Measurements from ENCODE around the gene ZBTB20. TPM values are rescaled to one million over a fixed set of nuclear protein-coding genes. Genes with fewer than 3 reads are reported as not detected.

The ZBTB20 gene
- total RNA-seq, 1 experiment from 2014 or later: 3.7 TPM

DNA sequence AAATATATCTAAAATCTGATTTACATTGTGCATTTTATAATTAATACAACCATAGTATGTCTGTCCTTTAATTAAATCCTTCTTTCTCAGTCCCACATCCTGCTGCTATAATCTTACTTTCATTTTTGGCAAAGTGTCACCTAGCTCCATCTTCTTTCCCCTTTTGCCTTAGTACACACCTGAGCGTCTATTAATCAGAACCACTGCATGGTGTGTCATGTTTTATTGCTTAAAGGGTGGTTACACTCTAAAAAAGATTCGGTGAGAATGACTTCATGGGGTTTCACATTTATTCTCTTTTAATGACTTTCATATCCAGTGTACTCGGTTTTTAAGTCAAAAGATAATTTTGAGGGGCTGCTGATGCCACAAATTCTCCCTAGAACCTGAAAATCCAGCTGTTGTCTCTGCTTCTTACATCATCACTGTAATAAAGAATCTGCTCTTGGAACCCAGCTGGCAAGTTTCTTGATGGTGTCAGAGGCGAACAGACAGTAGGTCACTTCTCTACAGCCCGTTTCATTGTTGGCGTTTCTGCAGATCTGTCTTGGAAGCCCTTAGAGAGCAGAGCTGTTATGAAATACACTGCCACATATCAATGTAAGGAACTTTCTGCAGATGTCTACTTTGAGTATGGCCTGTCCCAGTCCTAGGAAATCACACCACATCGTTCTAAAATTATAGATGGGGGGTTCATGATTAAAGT is 753.6 kb downstream of the ZBTB20 start:
- no peak overlapping the region for H2AFZ ChIP-seq (ENCODE audit: low read length)
- no peak overlapping the region for H3K4me3 ChIP-seq (ENCODE audit: low read length)
- no peaks in the 10 kb centered on the region for H4K20me1 ChIP-seq (ENCODE audit: low read length)
- H3K79me2 ChIP-seq (ENCODE audit: low read length): no peaks in the 10 kb centered on the region
- no peak for DNase-seq
- CTCF ChIA-PET: no interaction called here
- no peaks in the 10 kb centered on the region for H3F3A ChIP-seq (ENCODE audit: low read length, unreplicated experiment)
- no peaks in the 10 kb centered on the region for H3K4me1 ChIP-seq (ENCODE audit: insufficient read depth, low read length)
- POLR2A ChIA-PET (ENCODE audit: unreplicated experiment): interaction anchor here (0.5 kb wide), 1 partner anchor 42 kb away, joined by 3 read pairs; no protein-coding TSS in a partner anchor
- no peaks in the 10 kb centered on the region for H3K36me3 ChIP-seq (ENCODE audit: low read depth, low read length)
- BruUV-seq (replicated peaks): no TSS peak
- no peak overlapping the region for H3K27ac ChIP-seq (ENCODE audit: low read length)
- no peaks in the 10 kb centered on the region for H3K9me3 ChIP-seq (ENCODE audit: low read length)
- intact Hi-C loops (cut with micrococcal nuclease): no loop called here
- TF ChIP-seq, protein P1, sequence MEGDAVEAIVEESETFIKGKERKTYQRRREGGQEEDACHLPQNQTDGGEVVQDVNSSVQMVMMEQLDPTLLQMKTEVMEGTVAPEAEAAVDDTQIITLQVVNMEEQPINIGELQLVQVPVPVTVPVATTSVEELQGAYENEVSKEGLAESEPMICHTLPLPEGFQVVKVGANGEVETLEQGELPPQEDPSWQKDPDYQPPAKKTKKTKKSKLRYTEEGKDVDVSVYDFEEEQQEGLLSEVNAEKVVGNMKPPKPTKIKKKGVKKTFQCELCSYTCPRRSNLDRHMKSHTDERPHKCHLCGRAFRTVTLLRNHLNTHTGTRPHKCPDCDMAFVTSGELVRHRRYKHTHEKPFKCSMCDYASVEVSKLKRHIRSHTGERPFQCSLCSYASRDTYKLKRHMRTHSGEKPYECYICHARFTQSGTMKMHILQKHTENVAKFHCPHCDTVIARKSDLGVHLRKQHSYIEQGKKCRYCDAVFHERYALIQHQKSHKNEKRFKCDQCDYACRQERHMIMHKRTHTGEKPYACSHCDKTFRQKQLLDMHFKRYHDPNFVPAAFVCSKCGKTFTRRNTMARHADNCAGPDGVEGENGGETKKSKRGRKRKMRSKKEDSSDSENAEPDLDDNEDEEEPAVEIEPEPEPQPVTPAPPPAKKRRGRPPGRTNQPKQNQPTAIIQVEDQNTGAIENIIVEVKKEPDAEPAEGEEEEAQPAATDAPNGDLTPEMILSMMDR (conservative IDR thresholded peaks at IDR 0.05; ENCODE audit: low read depth, low read length): no peak
- TF ChIP-seq EZH2 (IDR thresholded peaks at IDR 0.05; ENCODE audit: low read length, unreplicated experiment): no peak
- TF ChIP-seq EZH2phosphoT487 (IDR thresholded peaks at IDR 0.05; ENCODE audit: borderline replicate concordance, low read length): no peak
- no peaks in the 10 kb centered on the region; the same call in 1 of the 2 replicates for H3K27me3 ChIP-seq (ENCODE audit: low read length)
- H3K9me2 ChIP-seq (replicated peaks; ENCODE audit: low read length): no peaks in the 10 kb centered on the region
- no peak overlapping the region for H3K4me2 ChIP-seq (ENCODE audit: low read length)
- H3K9ac ChIP-seq (ENCODE audit: low read length): no peak overlapping the region
- no peak for ATAC-seq

DNA sequence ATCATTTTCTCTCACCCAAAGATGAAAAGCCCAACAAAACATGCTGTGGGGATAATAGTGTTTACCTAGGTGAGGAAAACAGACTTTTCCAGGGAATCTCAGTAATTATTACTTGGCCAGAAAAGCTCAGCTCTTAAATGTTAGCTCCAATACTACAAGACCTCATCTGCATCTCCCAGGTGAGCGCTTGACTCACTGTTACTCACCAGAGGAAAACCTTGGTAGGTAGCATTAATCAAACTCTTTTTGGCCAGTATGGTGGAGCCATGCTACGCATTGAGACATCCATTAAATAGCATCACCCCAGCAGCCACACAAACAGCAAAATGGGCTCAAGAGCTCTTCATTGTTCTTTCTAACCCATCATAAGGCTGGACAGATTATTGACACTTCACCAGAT is 754.3 kb downstream of the ZBTB20 start:
- H3K27me3 ChIP-seq (ENCODE audit: low read length): no peaks in the 10 kb centered on the region
- H3K27ac ChIP-seq (ENCODE audit: low read length): no peak overlapping the region
- TF ChIP-seq EZH2 (IDR thresholded peaks at IDR 0.05; ENCODE audit: low read length, unreplicated experiment) (no peak), EZH2phosphoT487 (IDR thresholded peaks at IDR 0.05; ENCODE audit: borderline replicate concordance, low read length) (no peak)
- no peak overlapping the region for H2AFZ ChIP-seq (ENCODE audit: low read length)
- no peaks in the 10 kb centered on the region for H3K9me3 ChIP-seq (ENCODE audit: low read length)
- H3K79me2 ChIP-seq (ENCODE audit: low read length): no peaks in the 10 kb centered on the region
- DNase-seq (no peak), ATAC-seq (no peak)
- BruUV-seq (replicated peaks): no TSS peak
- H3K36me3 ChIP-seq (ENCODE audit: low read depth, low read length): no peaks in the 10 kb centered on the region
- H3K9me2 ChIP-seq (replicated peaks; ENCODE audit: low read length): no peaks in the 10 kb centered on the region
- intact Hi-C loops (cut with micrococcal nuclease): no loop called here
- H4K20me1 ChIP-seq (ENCODE audit: low read length): no peaks in the 10 kb centered on the region
- ChIA-PET CTCF (no interaction called here), POLR2A (ENCODE audit: unreplicated experiment) (interaction anchor here (0.5 to 0.6 kb wide), 2 partner anchors 8 to 42 kb away, joined by 3 to 4 read pairs; no protein-coding TSS in a partner anchor)
- H3K4me1 ChIP-seq (ENCODE audit: insufficient read depth, low read length): no peaks in the 10 kb centered on the region
- no peaks in the 10 kb centered on the region for H3F3A ChIP-seq (ENCODE audit: low read length, unreplicated experiment)
- H3K4me2 ChIP-seq (ENCODE audit: low read length): no peak overlapping the region
- H3K4me3 ChIP-seq (ENCODE audit: low read length): no peak overlapping the region
- H3K9ac ChIP-seq (ENCODE audit: low read length): no peak overlapping the region

DNA sequence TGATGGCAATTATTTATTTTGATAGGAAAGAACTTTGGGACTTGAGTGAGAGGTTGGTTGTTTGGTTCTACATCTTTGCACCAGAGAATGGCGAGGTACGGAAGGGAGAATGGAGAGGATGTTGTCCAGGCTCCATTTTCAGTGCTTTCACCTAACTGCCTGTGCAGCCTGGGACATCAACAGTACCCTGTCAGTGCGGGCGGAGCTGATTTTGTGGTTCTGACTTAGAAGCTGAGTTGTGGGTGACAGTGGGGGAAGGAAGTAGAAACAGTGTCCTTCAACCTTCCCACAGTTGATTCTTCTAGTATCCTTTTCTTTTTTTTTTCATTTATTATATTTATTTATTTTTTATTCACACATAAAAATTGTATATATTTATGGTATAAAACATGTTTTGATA is 757.9 kb downstream of the ZBTB20 start:
- Histone ChIP-seq H3K9me3 (ENCODE audit: low read length) (no peaks in the 10 kb centered on the region), H3K9me2 (replicated peaks; ENCODE audit: low read length) (no peaks in the 10 kb centered on the region), H3F3A (ENCODE audit: low read length, unreplicated experiment) (no peaks in the 10 kb centered on the region), H3K4me3 (ENCODE audit: low read length) (no peak overlapping the region), H4K20me1 (ENCODE audit: low read length) (no peaks in the 10 kb centered on the region), H3K9ac (ENCODE audit: low read length) (no peak overlapping the region), H3K4me2 (ENCODE audit: low read length) (no peak overlapping the region), H3K4me1 (ENCODE audit: insufficient read depth, low read length) (no peaks in the 10 kb centered on the region), H2AFZ (ENCODE audit: low read length) (no peak overlapping the region), H3K36me3 (ENCODE audit: low read depth, low read length) (no peaks in the 10 kb centered on the region), H3K27me3 (ENCODE audit: low read length) (no peaks in the 10 kb centered on the region), H3K27ac (ENCODE audit: low read length) (no peak overlapping the region), H3K79me2 (ENCODE audit: low read length) (no peaks in the 10 kb centered on the region)
- no peak for DNase-seq
- CTCF ChIA-PET: no interaction called here
- no peak for TF ChIP-seq EZH2 (IDR thresholded peaks at IDR 0.05; ENCODE audit: low read length, unreplicated experiment)
- intact Hi-C loops (cut with micrococcal nuclease): no loop called here
- ATAC-seq: no peak
- BruUV-seq (replicated peaks): no TSS peak
- POLR2A ChIA-PET (ENCODE audit: unreplicated experiment): no interaction called here

Measured in PC-3 (cell line).